HG03521 (cell line): ENCODE data around the gene ERVV-1.
"Not testable (repeated sequence)": the region's sequence is repeated elsewhere in the genome, so short reads cannot be mapped to it uniquely, and the experiment has no call there.

ENCODE experiments used
- ATAC-seq: cut with Tn5 transposase; IDR thresholded peaks from one replicate; pipeline ENCODE4 v1.9.1; 2021; ENCODE audit warnings: mild to moderate bottlenecking, moderate library complexity; ENCODE audit not compliant: unreplicated experiment

ERVV-1 gene

GRCh38 chr19:53015730-53016129 lies 2.0 kb downstream of the ERVV-1 start:
- no peak for ATAC-seq

GRCh38 chr19:53019684-53020083 lies 6.0 kb downstream of the ERVV-1 start:
- ATAC-seq, result no peak

GRCh38 chr19:53028306-53028705 lies 14.6 kb downstream of the ERVV-1 start:
- ATAC-seq, result not testable (repeated sequence)

GRCh38 chr19:53034054-53034453 lies 20.3 kb downstream of the ERVV-1 start:
- no peak for ATAC-seq

GRCh38 chr19:53034948-53035675 lies 21.4 kb downstream of the ERVV-1 start:
- ATAC-seq, result no peak

GRCh38 chr19:53037101-53038097 lies 23.7 kb downstream of the ERVV-1 start:
- no peak for ATAC-seq

- ATAC-seq, result no peak
Observed at GRCh38 chr19:53041366-53041765, 27.6 kb downstream of the ERVV-1 start.

- no peak for ATAC-seq
Observed at GRCh38 chr19:53045536-53045935, 31.8 kb downstream of the ERVV-1 start.

GRCh38 chr19:53047379-53047778 lies 33.7 kb downstream of the ERVV-1 start:
- no peak for ATAC-seq

GRCh38 chr19:53055117-53055516 lies 41.4 kb downstream of the ERVV-1 start:
- ATAC-seq, result no peak

GRCh38 chr19:53057904-53058580 lies 44.3 kb downstream of the ERVV-1 start:
- ATAC-seq, result no peak
